Colonic mucosa (tissue), 4 donors: ENCODE measurements around the gene TCF7L2. TPM values are rescaled to one million over a fixed set of nuclear protein-coding genes. Genes with fewer than 3 reads are reported as not detected.

ENCODE experiments used
- DNase-seq: peaks from one replicate; pipeline ENCODE4 v3.0.0-alpha.2; 2020
- H3K27ac ChIP-seq: fragments of 200-600 bp; one replicate; pipeline ENCODE4 v1.8.0; 2021
- H3K27me3 ChIP-seq: fragments of 200-600 bp; one replicate; pipeline ENCODE4 v1.8.0; 2021
- H3K36me3 ChIP-seq: fragments of 200-600 bp; one replicate; pipeline ENCODE4 v1.8.0; 2021
- H3K4me1 ChIP-seq: fragments of 200-600 bp; one replicate; pipeline ENCODE4 v1.8.0; 2021; ENCODE audit warnings: mild to moderate bottlenecking
- H3K4me3 ChIP-seq: fragments of 200-600 bp; one replicate; pipeline ENCODE4 v1.8.0; 2021
- H3K9ac ChIP-seq, 2 donors: one replicate each; pipeline ENCODE4 v1.7.0; 2013; ENCODE audit warnings: control low read depth in 2 of 2, low read depth in 2 of 2, low read length in 2 of 2
- H3K9me3 ChIP-seq: fragments of 200-600 bp; one replicate; pipeline ENCODE4 v1.8.0; 2021
- intact Hi-C: fragments of 100-400 bp; cut with DNase I; formaldehyde crosslinking; loops from one replicate; pipeline ENCODE4 v1.14.1; 2022
- total RNA-seq, 2 donors: library from RNA; stranded (reverse); fragmentation: NEBNext Ultra II Directional in 1 of 2; extraction: Animal tissue kit (Norgen Biotek cat#: 25700) in 1 of 2; gene quantifications; one replicate each; pipeline ENCODE4 v1.2.1, GENCODE V29; 2021
- TF ChIP-seq, protein P1 (sequence below): fragments of 200-600 bp; IDR thresholded peaks from one replicate; pipeline ENCODE4 v1.8.0; 2022; ENCODE audit warnings: antibody characterized with exemption, mild to moderate bottlenecking
- donor health status: healthy.
- donor health status: DM: no; HTN: no; CAD: no.
- donor health status: DM: no; HTN: no; CAD: no.

The TCF7L2 gene
- total RNA-seq, 2 donors from 2014 or later: 65.1 to 98.9 TPM

DNA sequence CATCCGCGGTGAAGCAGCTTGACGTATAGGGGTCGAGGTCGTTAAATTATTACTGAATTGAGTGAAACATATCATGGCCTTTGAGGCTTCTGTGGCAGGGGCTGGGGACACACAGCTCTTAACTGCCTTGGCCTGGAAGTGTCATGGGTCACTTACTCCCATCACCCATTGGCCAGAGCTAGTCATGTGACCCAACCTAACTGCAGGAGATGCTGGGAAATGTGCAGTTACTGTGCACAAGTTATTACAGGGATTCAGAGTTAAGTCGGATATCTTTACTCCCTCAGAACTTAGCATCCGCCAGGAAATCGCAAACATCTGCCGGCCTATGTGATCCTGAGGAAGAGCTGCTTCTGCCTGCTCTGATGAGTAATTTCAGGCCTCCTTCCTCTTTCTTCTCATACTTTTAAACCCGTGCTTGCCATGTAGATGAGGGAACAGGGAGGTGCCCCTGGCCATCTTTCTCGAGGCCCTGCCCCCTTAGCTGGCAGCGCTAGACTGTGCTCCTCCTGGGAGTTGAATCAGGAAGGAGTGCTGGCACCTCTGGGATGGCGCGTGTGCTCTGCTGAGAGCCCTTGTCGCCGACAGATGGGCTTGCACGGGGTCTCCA is 203.6 kb downstream of the TCF7L2 start:
- Histone ChIP-seq H3K36me3 (peaks cover 7% of the 10 kb centered on the region), H3K9me3 (no peaks in the 10 kb centered on the region), H3K27ac (no peak overlapping the region), H3K27me3 (no peaks in the 10 kb centered on the region), H3K4me3 (no peak overlapping the region), H3K4me1 (no peaks in the 10 kb centered on the region), H3K9ac (no peak overlapping the region)
- intact Hi-C loops: no loop called here
- TF ChIP-seq, protein P1, sequence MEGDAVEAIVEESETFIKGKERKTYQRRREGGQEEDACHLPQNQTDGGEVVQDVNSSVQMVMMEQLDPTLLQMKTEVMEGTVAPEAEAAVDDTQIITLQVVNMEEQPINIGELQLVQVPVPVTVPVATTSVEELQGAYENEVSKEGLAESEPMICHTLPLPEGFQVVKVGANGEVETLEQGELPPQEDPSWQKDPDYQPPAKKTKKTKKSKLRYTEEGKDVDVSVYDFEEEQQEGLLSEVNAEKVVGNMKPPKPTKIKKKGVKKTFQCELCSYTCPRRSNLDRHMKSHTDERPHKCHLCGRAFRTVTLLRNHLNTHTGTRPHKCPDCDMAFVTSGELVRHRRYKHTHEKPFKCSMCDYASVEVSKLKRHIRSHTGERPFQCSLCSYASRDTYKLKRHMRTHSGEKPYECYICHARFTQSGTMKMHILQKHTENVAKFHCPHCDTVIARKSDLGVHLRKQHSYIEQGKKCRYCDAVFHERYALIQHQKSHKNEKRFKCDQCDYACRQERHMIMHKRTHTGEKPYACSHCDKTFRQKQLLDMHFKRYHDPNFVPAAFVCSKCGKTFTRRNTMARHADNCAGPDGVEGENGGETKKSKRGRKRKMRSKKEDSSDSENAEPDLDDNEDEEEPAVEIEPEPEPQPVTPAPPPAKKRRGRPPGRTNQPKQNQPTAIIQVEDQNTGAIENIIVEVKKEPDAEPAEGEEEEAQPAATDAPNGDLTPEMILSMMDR: no peak
- no peak for DNase-seq

DNA sequence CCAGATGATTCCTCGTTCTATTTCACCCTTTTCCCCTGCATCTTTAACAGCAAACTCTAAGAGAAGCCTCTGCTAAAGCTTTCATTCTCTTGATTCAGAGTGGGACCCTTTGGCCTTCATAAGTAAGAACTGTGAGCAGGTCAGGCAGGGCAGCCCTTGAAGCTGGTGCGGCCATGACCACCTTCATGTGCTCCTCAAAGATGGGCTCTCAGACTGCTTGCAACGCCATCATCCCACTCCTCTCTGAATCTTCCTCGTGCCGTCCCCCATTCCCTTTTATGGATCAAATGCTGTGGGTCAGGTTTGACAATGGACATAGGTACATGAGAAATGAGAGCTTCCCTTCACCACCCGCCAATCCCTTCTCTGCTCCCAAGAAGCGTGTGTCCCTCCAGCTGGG is 207.4 kb downstream of the TCF7L2 start:
- TF ChIP-seq, protein P1: no peak
- no peaks in the 10 kb centered on the region for H3K27me3 ChIP-seq
- no peak overlapping the region for H3K27ac ChIP-seq
- H3K9ac ChIP-seq: no peak overlapping the region
- intact Hi-C loops: no loop called here
- no peak for DNase-seq
- peaks cover 15% of the 10 kb centered on the region for H3K36me3 ChIP-seq
- H3K9me3 ChIP-seq: no peaks in the 10 kb centered on the region
- H3K4me3 ChIP-seq: no peak overlapping the region
- H3K4me1 ChIP-seq: no peaks in the 10 kb centered on the region

DNA sequence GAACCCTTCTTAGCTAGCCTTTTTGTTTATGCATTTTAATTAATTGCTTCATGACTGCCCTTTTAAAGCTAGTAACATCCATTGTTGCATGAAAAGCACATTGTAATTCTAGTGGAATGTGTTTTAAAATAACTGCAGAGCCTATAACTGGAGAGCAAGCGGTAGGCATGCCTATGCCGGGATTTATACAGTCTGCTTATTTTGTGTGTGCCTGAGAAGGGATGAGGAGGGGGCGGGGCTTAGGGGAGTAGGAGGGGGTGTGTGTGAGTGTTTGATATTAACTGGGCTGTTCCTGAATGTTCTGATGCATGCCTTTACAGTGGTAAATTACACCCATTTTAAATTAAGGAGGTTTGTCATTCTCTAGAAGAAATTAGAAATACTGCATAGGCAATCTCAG is 208.1 kb downstream of the TCF7L2 start:
- H3K36me3 ChIP-seq: peaks cover 15% of the 10 kb centered on the region
- H3K27ac ChIP-seq: no peak overlapping the region
- H3K27me3 ChIP-seq: no peaks in the 10 kb centered on the region
- H3K9ac ChIP-seq: no peak overlapping the region
- no peaks in the 10 kb centered on the region for H3K4me1 ChIP-seq
- TF ChIP-seq, protein P1: no peak
- intact Hi-C loops: no loop called here
- H3K4me3 ChIP-seq: no peak overlapping the region
- DNase-seq: no peak
- no peaks in the 10 kb centered on the region for H3K9me3 ChIP-seq

DNA sequence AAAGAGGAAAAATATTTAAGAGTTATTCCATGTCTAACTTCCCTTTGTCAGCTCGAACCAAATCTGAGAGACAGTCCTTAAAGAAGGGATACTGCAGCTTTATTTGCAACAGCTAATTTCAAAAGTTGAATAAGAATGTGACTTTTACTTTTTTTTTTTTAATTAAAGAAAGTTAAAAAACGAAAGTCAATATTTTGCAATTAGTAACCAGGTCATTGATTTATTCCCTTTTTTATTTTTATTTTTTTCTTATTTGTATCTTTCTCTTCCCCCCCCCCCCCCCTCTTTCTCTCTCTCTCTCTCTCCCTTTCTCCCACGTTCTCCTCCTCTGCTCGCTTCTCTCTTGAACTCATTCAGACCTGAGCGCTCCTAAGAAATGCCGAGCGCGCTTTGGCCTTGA is 209.5 kb downstream of the TCF7L2 start:
- Histone ChIP-seq H3K4me1 (no peaks in the 10 kb centered on the region), H3K9me3 (no peaks in the 10 kb centered on the region), H3K27ac (no peak overlapping the region), H3K4me3 (no peak overlapping the region), H3K27me3 (no peaks in the 10 kb centered on the region), H3K9ac (no peak overlapping the region), H3K36me3 (peaks cover 15% of the 10 kb centered on the region)
- no peak for DNase-seq
- TF ChIP-seq, protein P1: no peak
- intact Hi-C loops: no loop called here

DNA sequence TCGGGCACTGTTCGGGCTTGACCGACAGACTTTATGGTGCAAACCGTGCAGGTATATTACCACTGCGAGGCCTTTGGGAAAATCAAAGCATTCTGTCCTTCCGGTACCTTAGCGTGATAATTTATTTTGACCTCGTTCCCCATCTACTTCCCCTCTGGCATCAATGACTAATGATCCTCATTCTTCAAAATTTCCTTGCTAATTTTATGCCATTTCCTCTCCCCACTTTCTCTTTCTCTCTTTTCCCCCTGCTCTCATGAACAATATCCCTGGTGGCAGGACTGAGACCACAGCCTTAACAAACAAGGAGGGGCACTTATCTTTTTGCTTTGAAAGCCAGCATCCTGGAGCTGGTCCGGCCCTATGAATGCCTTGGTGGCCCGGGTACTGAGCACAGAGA is 210.6 kb downstream of the TCF7L2 start:
- H3K9me3 ChIP-seq: no peaks in the 10 kb centered on the region
- TF ChIP-seq, protein P1: no peak
- no peaks in the 10 kb centered on the region for H3K27me3 ChIP-seq
- peaks cover 15% of the 10 kb centered on the region for H3K36me3 ChIP-seq
- DNase-seq: no peak
- intact Hi-C loops: no loop called here
- H3K4me1 ChIP-seq: no peaks in the 10 kb centered on the region
- H3K27ac ChIP-seq: no peak overlapping the region
- H3K9ac ChIP-seq: no peak overlapping the region
- H3K4me3 ChIP-seq: no peak overlapping the region
